HG02623 (cell line): Measurements from ENCODE around the gene USP43.
"Not testable (repeated sequence)": the region's sequence is repeated elsewhere in the genome, so short reads cannot be mapped to it uniquely, and the experiment has no call there.

Source experiments
- ATAC-seq: cut with Tn5 transposase; IDR thresholded peaks from one replicate; pipeline ENCODE4 v1.9.1; 2021; ENCODE audit warnings: moderate library complexity; ENCODE audit not compliant: unreplicated experiment

Gene USP43

DNA sequence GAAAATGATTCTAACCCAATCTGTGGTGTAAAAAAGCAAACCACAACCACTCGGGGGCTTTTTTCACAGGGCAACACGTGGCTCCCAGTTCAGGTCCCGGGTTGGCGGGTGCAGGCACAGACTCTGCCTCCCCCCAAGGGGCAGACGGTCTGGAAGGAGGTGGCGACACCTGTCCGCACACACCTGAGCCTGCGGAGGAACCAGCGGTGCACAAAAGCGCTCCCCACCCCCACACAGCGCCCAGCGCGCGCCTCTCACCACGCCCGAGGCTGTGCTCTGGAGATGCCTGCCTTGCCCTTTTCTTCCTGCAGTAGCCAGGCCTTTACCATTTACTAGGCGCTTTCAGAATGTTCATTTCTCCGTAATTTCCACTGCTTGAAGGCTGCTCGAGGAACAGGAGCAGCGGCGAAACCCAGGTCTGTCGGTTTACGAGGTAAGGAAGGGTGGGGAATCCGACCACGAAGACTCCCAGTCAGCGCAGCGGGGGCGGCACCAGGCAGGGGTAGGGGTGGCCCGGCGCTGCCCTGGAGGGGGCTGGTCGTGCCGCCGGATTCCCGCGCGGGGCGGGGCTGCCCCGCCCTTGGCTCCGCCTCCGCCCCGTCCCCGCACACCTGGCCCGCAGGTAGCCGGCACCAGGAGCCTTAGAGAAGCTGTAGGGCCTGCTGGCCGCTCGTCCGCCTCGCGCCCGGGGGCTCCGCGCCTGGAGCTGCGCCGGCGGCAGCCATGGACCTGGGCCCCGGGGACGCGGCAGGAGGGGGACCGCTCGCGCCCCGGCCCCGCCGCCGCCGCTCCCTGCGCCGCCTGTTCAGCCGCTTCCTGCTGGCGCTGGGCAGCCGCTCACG lies at the start of gene USP43:
USP43 (plus strand) TSS at position 608 of the 842 bp plus-strand sequence; CDS start at position 724, 116 bp downstream.
- no peak for ATAC-seq

- not testable (repeated sequence) for ATAC-seq
These were observed 47.7 kb upstream of the USP43 start for GRCh38 chr17:9597638-9598037.

DNA sequence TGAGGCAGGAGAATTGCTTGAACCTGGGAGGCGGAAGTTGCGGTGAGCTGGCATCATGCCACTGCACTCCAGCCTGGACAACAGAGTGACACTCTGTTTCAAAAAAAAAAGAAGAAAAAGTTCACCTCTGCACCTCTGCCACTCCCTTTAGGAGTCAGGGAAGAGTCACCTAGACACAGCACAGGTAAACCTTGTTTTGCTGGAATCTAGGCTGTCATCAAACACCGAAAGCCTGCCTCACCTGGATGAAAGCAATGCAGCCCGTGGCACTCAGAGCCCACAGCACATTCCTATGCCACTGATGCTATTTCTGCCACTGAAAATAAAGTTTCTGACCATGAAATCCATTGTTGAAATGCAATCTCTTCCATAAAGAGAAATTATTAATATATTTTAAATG lies 46.7 kb upstream of the USP43 start:
- ATAC-seq, result no peak

GRCh38 chr17:9604583-9604982 lies 40.7 kb upstream of the USP43 start:
- not testable (repeated sequence) for ATAC-seq

GRCh38 chr17:9606453-9606852 lies 38.9 kb upstream of the USP43 start:
- ATAC-seq, result no peak

- ATAC-seq, result not testable (repeated sequence)
These were observed 38.3 kb upstream of the USP43 start for GRCh38 chr17:9607058-9607457.

- no peak for ATAC-seq
These were observed 33.8 kb upstream of the USP43 start for GRCh38 chr17:9611557-9611956.

DNA sequence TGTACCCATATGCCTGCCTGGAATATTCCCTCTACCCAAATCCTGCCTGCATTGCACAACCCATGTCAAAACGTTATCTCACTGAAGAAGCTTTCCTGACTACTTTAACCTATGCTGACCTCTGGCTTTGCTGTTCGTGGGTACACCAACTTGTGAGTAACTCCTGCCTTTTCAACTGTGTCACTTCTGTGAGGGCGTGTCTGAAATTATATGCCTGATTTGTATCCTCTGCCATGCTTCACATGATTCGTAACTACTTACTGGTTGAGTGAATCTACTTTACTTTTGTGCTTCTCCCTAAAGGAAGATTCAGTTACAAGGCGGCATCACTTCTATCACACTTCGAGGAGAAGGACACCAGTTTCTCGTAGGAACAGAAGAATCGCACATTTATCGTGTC lies 33.3 kb upstream of the USP43 start:
- ATAC-seq, result no peak

- ATAC-seq, result no peak
These were observed 29.8 kb upstream of the USP43 start for GRCh38 chr17:9615486-9615885.

DNA sequence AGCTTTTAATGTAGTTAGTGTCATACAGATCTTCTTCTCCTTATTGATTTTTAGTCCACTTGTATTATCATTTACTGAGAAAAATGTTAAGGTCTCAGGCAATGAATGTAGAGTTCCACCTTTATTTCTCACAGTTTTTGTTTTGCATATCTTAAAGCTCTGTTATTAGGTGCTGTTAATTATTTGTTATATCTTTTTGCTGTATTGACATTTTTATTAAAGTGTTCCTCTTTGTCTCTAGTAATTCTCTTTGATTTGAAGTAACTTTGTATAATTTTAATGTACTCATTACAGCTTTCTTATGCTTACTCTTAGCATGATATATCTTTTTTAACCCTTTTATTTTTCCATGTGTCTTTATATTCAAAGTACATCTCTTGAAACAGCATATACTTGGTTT lies 22.4 kb upstream of the USP43 start:
- no peak for ATAC-seq

DNA sequence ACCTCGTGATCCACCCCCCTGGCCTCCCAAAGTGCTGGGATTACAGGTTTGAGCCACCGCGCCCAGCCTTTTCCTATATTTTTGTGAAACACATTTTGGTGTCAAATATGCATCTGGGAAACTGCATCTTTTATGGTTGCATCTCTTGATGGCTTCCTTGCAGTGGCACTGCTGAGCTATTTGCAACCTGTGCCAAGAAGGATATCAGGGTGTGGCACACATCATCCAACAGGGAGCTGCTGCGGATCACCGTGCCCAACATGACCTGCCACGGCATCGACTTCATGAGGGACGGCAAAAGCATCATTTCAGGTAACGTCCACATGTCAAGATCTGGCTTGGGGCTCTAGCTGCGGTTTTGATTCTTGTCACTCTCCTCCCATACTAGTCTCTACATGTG lies 16.8 kb upstream of the USP43 start:
- no peak for ATAC-seq

GRCh38 chr17:9632741-9633140 lies 12.6 kb upstream of the USP43 start:
- no peak for ATAC-seq

- ATAC-seq, result no peak
These were observed 10.0 kb upstream of the USP43 start for GRCh38 chr17:9635340-9635739.

DNA sequence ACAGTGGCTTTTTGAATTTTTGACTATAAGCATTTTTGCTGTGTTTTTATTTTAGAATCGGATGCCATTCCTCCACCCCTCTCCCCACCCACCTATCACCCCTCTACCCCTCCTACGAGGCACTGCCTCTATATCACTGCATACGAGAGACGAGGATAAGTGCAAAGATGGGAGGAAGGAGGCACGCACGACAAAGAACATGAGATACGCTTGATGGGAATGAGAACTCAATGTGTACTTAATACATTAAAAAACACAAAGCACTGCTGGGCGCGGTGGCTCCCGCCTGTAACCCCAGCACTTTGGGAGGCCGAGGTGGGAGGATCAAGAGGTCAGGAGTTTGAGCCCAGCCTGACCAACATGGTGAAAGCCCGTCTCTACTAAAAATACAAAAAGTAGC lies 8.8 kb upstream of the USP43 start:
- ATAC-seq, result no peak

DNA sequence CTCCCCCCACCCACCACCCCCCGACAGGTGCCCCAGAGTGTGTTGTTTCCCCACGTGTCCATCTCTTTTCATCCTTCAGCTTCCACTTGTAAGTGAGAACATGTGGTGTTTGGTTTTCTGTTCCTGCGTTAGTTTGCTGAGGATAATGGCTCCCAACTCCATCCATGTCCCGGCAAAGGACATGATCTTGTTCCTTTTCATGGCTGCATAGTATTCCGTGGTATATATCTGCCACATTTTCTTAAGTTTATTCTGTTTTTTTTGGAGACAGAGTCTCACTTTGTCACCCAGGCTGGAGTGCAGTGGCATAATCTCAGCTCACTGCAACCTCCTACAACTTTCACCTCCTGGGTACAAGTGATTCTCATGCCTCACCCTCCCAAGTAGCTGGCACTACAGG lies 4.9 kb upstream of the USP43 start:
- ATAC-seq, result not testable (repeated sequence)

DNA sequence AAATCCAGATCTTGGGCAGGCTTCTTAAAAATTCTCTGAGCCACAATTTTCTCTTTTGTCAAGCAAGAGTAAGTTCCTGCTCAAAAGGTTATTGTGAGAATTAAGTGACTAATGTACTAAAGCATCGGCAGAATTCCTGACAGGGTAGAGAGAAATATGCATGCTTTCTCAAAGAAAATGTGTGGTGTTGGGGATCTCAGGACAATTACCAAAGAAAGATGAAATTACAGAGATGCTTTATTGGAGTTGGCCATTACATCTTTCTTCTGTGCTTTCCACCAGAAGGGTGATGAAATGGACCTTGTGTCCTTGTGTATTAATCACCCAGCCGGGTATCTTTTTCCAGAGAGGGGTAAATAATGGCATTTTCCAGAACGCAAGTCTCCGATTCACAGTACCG lies 1.7 kb upstream of the USP43 start:
- ATAC-seq, result no peak

DNA sequence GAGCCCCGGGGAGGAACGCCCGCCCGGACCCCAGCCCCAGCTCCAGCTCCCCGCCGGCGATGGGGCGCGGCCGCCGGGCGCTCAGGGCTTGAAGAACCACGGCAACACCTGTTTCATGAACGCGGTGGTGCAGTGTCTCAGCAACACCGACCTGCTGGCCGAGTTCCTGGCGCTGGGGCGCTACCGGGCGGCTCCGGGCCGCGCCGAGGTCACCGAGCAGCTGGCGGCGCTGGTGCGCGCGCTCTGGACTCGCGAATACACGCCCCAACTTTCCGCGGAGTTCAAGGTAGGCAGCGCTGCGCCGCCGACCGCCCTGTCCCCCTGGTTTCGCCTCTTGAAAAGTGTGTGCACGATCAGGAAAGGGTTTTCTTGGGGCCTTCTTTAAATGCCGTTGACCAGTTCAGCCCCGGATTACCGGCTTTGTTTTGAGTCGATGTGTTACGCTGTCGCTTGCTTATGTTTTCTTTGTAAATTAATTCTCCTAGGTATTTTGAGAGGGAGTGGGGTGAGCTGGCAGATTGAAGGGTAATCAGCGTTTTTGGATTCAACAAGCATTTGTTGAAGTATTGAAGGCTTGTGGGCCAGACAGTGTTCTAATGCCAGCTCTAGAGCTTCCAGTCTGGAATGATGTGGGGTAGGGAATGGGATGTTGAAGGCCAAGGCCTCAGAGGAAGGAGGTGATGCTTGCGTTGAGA lies 681 bp downstream of the USP43 start:
- ATAC-seq, result no peak

DNA sequence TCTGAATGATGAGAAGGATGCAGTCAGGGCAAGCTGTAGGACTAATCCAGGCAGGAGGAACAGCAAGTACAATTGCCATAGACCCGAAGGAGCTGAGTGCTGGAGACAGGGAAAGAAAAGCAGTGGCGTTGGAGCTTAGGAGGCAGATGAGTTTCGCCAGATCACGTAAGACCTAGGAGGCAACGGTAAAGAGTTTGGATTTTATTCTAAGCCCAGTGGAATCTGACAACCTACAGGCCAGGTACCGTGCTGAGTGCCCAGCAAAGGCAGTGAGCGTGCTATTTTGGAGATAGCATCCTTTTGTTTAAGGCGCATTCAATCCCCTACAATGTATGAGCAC lies 1.2 kb downstream of the USP43 start:
- no peak for ATAC-seq

GRCh38 chr17:9647014-9647413 lies 1.7 kb downstream of the USP43 start:
- no peak for ATAC-seq

DNA sequence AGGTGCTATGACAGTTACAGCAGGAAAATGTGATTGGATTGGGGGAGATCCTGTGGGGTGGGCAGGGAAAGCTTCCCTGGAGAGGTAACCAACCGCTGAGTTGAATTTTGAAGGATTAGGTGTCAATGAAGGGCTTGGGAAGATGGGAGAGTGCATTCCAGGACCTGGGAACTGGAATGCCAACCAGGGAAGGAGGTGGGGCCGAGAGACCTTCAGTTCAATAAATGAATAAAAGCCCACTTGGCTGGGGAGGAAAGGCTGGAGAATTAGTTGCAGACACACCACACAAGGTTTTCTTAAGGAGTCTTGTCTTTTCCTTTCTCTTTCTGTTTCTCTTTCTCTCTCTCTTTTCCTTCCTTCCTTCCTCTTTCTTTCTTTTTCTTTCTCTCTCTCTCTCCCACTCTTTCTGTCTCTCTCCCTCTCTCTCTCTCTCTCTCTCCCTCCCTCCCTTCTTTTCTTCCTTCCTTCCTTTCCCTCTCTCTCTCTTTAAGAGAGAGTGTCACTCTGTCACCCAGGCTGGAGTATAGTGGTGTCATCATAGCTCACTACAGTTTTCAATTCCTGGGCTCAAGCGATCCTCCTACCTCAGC lies 3.3 kb downstream of the USP43 start:
- no peak for ATAC-seq

GRCh38 chr17:9658593-9659211 lies 13.4 kb downstream of the USP43 start:
- ATAC-seq, result no peak

- no peak for ATAC-seq
These were observed 15.7 kb downstream of the USP43 start for GRCh38 chr17:9661027-9661426.
